ENCODE data around the gene ZBP1. TPM values are rescaled to one million over a fixed set of nuclear protein-coding genes. Genes with fewer than 3 reads are reported as not detected.

The ZBP1 gene
- total RNA-seq, 2 donors from 2014 or later: 4.1 to 6.1 TPM

DNA sequence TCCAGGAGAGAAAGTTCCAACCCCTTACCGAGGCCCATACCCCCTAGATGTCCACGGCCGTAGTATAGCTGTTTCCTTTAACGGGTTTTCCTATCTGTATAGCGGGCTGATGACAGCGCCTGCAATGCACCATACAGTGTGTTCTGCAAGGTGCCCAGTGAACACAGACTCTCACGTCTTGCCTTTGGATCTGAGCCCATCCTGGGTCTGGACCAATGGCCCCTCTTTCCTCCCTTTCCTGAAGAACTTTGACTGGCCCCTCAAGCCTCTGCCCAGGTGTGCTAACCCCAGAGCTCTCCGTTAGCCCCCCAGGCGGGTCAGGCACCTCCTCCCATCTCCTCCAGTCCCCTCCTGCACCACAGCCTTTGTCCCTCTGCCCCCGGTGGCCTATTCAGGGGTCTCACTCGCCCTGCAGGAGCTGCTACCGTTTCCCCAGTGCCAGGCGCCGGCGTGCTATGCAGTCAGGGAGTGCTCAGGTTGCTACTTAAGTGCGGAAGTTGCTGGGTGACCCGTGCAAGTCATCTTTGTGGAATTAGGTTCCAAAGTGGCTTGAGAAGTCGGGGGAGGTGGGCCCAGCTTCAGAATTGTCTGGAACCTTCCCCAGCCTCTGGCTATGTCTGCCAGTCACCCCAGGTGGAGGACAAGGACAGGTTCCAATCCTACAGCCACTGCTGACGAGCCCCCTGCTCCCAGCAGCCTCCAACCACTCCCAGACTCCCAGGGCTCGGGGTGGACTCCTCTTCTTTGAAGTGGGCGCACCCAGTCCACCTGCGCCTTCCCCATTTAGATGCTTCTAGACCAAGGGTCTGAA, 35.0 kb upstream of the ZBP1 start:
- H3K27ac ChIP-seq: no peak overlapping the region
- DNase-seq (ENCODE audit: low spot score) (peak; percentile 1), ATAC-seq (ENCODE audit: insufficient number of reproducible peaks, low FRiP score, low read depth) (no peak)
- H3K4me3 ChIP-seq: no peak overlapping the region
- TF ChIP-seq, protein P1, sequence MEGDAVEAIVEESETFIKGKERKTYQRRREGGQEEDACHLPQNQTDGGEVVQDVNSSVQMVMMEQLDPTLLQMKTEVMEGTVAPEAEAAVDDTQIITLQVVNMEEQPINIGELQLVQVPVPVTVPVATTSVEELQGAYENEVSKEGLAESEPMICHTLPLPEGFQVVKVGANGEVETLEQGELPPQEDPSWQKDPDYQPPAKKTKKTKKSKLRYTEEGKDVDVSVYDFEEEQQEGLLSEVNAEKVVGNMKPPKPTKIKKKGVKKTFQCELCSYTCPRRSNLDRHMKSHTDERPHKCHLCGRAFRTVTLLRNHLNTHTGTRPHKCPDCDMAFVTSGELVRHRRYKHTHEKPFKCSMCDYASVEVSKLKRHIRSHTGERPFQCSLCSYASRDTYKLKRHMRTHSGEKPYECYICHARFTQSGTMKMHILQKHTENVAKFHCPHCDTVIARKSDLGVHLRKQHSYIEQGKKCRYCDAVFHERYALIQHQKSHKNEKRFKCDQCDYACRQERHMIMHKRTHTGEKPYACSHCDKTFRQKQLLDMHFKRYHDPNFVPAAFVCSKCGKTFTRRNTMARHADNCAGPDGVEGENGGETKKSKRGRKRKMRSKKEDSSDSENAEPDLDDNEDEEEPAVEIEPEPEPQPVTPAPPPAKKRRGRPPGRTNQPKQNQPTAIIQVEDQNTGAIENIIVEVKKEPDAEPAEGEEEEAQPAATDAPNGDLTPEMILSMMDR (IDR thresholded peaks at IDR 0.05): no peak
- H3K36me3 ChIP-seq: peaks cover 57% of the 10 kb centered on the region
- H3K9me3 ChIP-seq: no peaks in the 10 kb centered on the region
- H3K4me1 ChIP-seq (ENCODE audit: control insufficient read depth in 1 of 2, low read depth in 2 of 2): peaks cover 3 to 49% of the 10 kb centered on the region in 2 donors
- H3K27me3 ChIP-seq (replicated peaks; ENCODE audit: insufficient read depth): no peaks in the 10 kb centered on the region

DNA sequence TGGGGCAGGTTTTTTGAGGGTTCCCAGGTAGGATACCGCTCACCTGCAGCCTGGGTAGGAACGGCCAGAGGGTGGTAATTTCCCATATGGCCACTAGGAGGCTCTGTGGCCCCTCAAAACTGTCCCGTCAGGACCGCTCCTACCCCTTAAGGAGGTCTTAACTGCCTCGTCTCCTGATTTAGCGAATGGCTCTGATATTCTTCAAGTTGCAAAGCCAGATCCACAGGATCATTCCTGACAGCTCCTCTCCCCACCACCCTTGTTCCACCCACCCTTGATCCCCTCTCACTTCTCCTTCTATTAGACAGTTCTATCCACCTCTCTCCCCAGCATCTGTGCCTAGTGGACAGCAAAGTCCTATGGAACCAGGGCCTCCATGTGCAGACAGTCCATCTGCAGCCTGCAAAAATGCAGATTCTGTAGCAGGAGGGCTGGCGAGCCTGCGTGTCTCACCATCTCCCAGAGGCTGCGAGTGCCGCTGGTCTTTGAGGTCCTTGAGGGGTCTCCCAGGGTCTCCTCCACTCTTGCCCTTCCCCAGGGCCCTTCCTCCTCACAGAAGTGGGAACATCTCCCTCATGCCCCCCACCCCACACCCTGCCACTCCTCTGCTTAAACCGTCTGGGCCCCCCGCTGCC, 34.3 kb upstream of the ZBP1 start:
- Histone ChIP-seq H3K27me3 (replicated peaks; ENCODE audit: insufficient read depth) (no peaks in the 10 kb centered on the region), H3K4me3 (no peak overlapping the region), H3K4me1 (ENCODE audit: control insufficient read depth in 1 of 2, low read depth in 2 of 2) (peaks cover 3 to 42% of the 10 kb centered on the region in 2 donors), H3K27ac (no peak overlapping the region), H3K36me3 (peaks cover 52% of the 10 kb centered on the region), H3K9me3 (no peaks in the 10 kb centered on the region)
- DNase-seq (ENCODE audit: low spot score): no peak
- TF ChIP-seq, protein P1 (IDR thresholded peaks at IDR 0.05): peak; percentile 95
- peak; percentile 40 for ATAC-seq (ENCODE audit: insufficient number of reproducible peaks, low FRiP score, low read depth)

DNA sequence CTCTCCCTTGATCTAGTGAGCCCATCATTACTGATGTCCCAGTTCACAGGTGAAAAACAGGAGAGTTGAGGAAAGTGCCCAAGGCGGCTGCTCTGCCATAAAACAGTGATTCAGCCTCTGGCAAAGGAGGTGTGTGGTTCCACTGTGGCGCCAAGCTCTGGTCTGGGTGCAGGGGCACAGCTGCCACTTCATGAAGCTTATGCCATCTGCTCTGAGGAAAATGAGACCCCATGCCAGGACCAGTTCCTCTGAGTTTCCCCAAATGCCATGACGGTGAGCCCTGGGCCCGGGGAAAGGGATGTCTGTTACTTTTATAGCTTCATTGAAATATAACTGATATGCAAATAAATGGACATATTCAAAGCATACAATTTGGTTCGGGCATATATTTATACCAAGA, 33.7 kb upstream of the ZBP1 start:
- Histone ChIP-seq H3K27me3 (replicated peaks; ENCODE audit: insufficient read depth) (no peaks in the 10 kb centered on the region), H3K9me3 (no peaks in the 10 kb centered on the region), H3K4me1 (ENCODE audit: control insufficient read depth in 1 of 2, low read depth in 2 of 2) (peaks cover 3 to 42% of the 10 kb centered on the region in 2 donors), H3K36me3 (peaks cover 47% of the 10 kb centered on the region), H3K27ac (no peak overlapping the region), H3K4me3 (no peak overlapping the region)
- no peak for DNase-seq (ENCODE audit: low spot score)
- TF ChIP-seq, protein P1 (IDR thresholded peaks at IDR 0.05): no peak
- ATAC-seq (ENCODE audit: insufficient number of reproducible peaks, low FRiP score, low read depth): no peak

DNA sequence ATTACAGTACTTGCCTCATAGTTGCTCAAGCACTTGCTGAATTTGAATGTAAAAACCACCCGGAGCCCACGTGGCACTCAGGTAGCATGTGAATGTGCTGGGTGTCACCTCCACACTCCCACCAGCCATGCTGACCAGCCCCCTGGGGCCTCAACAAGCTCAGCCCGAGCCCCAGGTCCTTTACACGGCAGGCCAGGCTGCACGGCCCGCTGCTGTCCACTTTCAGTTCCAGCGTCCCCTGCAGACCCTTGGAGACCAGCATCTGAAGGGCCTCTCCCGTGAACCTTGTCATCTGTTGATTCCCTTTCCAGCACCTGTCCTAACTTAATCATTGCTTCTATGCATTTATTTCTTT, 33.3 kb upstream of the ZBP1 start:
- TF ChIP-seq, protein P1 (IDR thresholded peaks at IDR 0.05): no peak
- no peak for DNase-seq (ENCODE audit: low spot score)
- no peak for ATAC-seq (ENCODE audit: insufficient number of reproducible peaks, low FRiP score, low read depth)

More for the DNA sequence above, 33.3 kb upstream of the ZBP1 start:
- Histone ChIP-seq H3K4me3 (no peak overlapping the region), H3K36me3 (peaks cover 45% of the 10 kb centered on the region), H3K27me3 (replicated peaks; ENCODE audit: insufficient read depth) (no peaks in the 10 kb centered on the region), H3K27ac (no peak overlapping the region), H3K9me3 (no peaks in the 10 kb centered on the region), H3K4me1 (ENCODE audit: control insufficient read depth in 1 of 2, low read depth in 2 of 2) (peaks cover 3 to 42% of the 10 kb centered on the region in 2 donors)
